ACC112 (cell line): Measurements from ENCODE around the gene SAP30BP.

Experiments used
- H2AFZ ChIP-seq: fragments of 200-600 bp; sonication (generic); one replicate; pipeline ENCODE4 v1.6.0; 2017; ENCODE audit warnings: antibody characterized with exemption, low read length; ENCODE audit not compliant: unreplicated experiment
- H3K27ac ChIP-seq: fragments of 200-600 bp; sonication (generic); 2 replicates; pipeline ENCODE4 v1.5.1; 2014; ENCODE audit warnings: low read depth, mild to moderate bottlenecking, antibody characterized with exemption, low read length, moderate library complexity
- H3K27me3 ChIP-seq: fragments of 200-600 bp; sonication (generic); 2 replicates; pipeline ENCODE4 v1.6.1; 2014; ENCODE audit warnings: mild to moderate bottlenecking, antibody characterized with exemption, low read length, moderate library complexity, mixed read lengths; ENCODE audit not compliant: insufficient read depth
- H3K36me3 ChIP-seq: fragments of 200-600 bp; sonication (generic); 2 replicates; pipeline ENCODE4 v1.6.1; 2016; ENCODE audit warnings: mild to moderate bottlenecking, antibody characterized with exemption, low read length, moderate library complexity, mixed read lengths; ENCODE audit not compliant: insufficient read depth
- H3K4me1 ChIP-seq: fragments of 200-600 bp; sonication (generic); one replicate; pipeline ENCODE4 v1.6.1; 2016; ENCODE audit warnings: low read length, mixed read lengths; ENCODE audit not compliant: insufficient read depth, unreplicated experiment, control insufficient read depth
- H3K4me3 ChIP-seq: fragments of 200-600 bp; sonication (generic); 2 replicates; pipeline ENCODE4 v1.5.1; 2014; ENCODE audit warnings: mild to moderate bottlenecking, low read depth, low read length
- H3K79me2 ChIP-seq: fragments of 200-600 bp; sonication (generic); one replicate; pipeline ENCODE4 v1.6.0; 2016; ENCODE audit warnings: low read length; ENCODE audit not compliant: control insufficient read depth, unreplicated experiment, insufficient read depth

The SAP30BP gene

GRCh38 chr17:75729351-75729750 is 62.2 kb downstream of the SAP30BP start:
- no peaks in the 10 kb centered on the region for H3K4me1 ChIP-seq
- no peak overlapping the region for H3K4me3 ChIP-seq
- no peaks in the 10 kb centered on the region for H3K36me3 ChIP-seq
- H2AFZ ChIP-seq = no peak overlapping the region
- no peaks in the 10 kb centered on the region for H3K27me3 ChIP-seq
- no peaks in the 10 kb centered on the region for H3K79me2 ChIP-seq
- H3K27ac ChIP-seq = no peak overlapping the region

- Histone ChIP-seq H3K79me2 (no peaks in the 10 kb centered on the region), H3K36me3 (no peaks in the 10 kb centered on the region), H3K27me3 (no peaks in the 10 kb centered on the region), H3K4me1 (peaks cover 4% of the 10 kb centered on the region), H3K4me3 (no peak overlapping the region), H2AFZ (no peak overlapping the region), H3K27ac (no peak overlapping the region)
Measured at GRCh38 chr17:75730065-75730464, 62.9 kb downstream of the SAP30BP start.

DNA sequence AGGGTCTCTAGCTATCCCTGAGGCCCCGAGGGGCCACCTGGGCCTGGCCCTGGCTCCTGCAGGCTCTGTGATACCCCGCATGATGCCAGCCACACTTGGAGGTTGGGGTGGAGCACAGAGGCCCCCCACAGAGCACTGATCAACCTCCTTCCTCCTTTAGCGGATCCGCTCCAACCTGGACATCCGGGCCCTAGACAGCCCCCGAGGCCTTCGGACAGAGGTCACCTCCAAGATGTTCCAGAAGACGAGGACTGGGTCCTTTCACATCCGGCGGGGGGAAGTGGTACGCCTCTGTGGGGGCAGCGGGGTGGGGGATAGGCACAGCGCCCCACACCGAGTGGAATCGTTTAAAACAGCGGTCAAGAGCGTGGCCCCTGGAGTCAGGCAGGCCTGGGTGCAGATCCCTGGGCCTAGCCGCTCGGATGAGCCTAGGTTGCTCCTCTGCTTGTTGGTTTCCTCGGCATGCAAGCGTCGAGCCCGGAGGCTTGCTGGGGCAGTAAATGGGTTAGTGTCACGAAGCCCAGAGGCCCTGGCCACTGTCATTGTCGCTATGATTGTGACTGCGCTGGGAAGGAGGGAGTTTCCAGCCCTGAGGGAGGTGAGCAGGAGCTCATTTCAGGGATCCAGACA is 64.1 kb downstream of the SAP30BP start:
- H3K27ac ChIP-seq = no peak overlapping the region
- H2AFZ ChIP-seq = no peak overlapping the region
- H3K4me1 ChIP-seq = peaks cover 4% of the 10 kb centered on the region

GRCh38 chr17:75731716-75732498 is 64.8 kb downstream of the SAP30BP start:
- H3K36me3 ChIP-seq = no peaks in the 10 kb centered on the region
- no peaks in the 10 kb centered on the region for H3K79me2 ChIP-seq
- H3K27me3 ChIP-seq = no peaks in the 10 kb centered on the region
- no peak overlapping the region for H3K27ac ChIP-seq
- H3K4me3 ChIP-seq = no peak overlapping the region
- H3K4me1 ChIP-seq = peaks cover 4% of the 10 kb centered on the region
- no peak overlapping the region for H2AFZ ChIP-seq

More for the DNA sequence above, 64.1 kb downstream of the SAP30BP start:
- Histone ChIP-seq H3K36me3 (no peaks in the 10 kb centered on the region), H3K79me2 (no peaks in the 10 kb centered on the region), H3K4me3 (no peak overlapping the region), H3K27me3 (no peaks in the 10 kb centered on the region)

DNA sequence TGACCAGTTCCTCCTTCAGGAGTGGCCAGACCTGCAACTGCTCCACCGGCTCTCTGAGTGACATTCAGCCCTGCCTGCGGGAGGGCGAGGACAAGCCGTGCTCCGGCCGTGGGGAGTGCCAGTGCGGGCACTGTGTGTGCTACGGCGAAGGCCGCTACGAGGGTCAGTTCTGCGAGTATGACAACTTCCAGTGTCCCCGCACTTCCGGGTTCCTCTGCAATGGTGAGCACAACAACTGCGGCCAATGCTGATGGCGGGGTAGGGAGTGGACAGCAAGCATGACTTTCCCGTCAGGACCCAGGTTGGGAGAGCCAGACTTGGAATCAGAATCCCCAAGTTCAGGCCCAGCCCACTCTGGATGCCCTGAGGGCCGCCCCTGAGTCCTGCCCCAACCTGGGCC is 66.3 kb downstream of the SAP30BP start:
- Histone ChIP-seq H2AFZ (no peak overlapping the region), H3K27ac (no peak overlapping the region), H3K36me3 (no peaks in the 10 kb centered on the region), H3K4me1 (peaks cover 13% of the 10 kb centered on the region), H3K79me2 (no peaks in the 10 kb centered on the region), H3K4me3 (no peak overlapping the region), H3K27me3 (no peaks in the 10 kb centered on the region)

GRCh38 chr17:75734674-75735294 is 67.6 kb downstream of the SAP30BP start:
- peak overlapping the region; percentile 91 for H2AFZ ChIP-seq
- peak overlapping the region; percentile 27; the same call in 1 of the 2 replicates for H3K4me3 ChIP-seq
- H3K36me3 ChIP-seq = no peaks in the 10 kb centered on the region
- peaks cover 14% of the 10 kb centered on the region for H3K4me1 ChIP-seq
- H3K79me2 ChIP-seq = no peaks in the 10 kb centered on the region
- H3K27ac ChIP-seq = no peak overlapping the region
- H3K27me3 ChIP-seq = no peaks in the 10 kb centered on the region

- H3K27ac ChIP-seq = no peak overlapping the region
- H3K27me3 ChIP-seq = no peaks in the 10 kb centered on the region
- no peak overlapping the region for H3K4me3 ChIP-seq
- peaks cover 14% of the 10 kb centered on the region for H3K4me1 ChIP-seq
- H3K36me3 ChIP-seq = no peaks in the 10 kb centered on the region
- no peak overlapping the region for H2AFZ ChIP-seq
- no peaks in the 10 kb centered on the region for H3K79me2 ChIP-seq
Measured at GRCh38 chr17:75736173-75736835, 69.2 kb downstream of the SAP30BP start.

GRCh38 chr17:75737133-75737962 is 70.2 kb downstream of the SAP30BP start:
- Histone ChIP-seq H3K4me1 (peaks cover 14% of the 10 kb centered on the region), H3K4me3 (no peak overlapping the region), H3K27me3 (no peaks in the 10 kb centered on the region), H2AFZ (no peak overlapping the region), H3K36me3 (no peaks in the 10 kb centered on the region), H3K79me2 (no peaks in the 10 kb centered on the region), H3K27ac (no peak overlapping the region)

DNA sequence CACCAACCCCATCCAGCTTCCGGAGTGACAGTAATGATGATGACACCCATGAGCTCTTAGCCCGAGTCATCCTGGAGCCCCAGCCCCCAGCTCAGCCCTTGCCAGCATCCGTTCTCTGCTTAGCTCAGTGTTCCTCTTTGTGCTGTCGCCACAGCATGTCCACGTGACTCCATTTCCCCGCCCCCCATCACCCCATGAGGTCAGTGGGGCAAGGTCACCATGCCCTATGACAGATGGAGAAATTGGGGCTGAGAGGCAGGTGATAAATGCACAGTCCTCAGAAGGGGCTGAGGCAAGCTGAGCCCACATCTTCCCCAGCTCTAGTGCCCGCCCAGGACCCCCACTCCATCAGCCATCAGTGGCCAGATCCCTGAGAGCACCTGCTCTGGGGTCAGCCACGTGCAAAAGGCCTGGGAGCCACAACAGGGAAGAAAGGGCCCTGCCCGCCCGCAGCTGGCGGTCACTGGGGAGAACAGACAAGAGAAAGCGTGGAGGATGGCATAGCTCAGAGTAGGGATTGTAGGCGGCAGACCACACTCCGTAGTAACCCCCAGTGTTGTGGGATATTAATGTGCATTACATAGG is 71.2 kb downstream of the SAP30BP start:
- H2AFZ ChIP-seq = no peak overlapping the region
- H3K4me3 ChIP-seq = no peak overlapping the region
- H3K27me3 ChIP-seq = no peaks in the 10 kb centered on the region
- H3K36me3 ChIP-seq = no peaks in the 10 kb centered on the region
- H3K79me2 ChIP-seq = no peaks in the 10 kb centered on the region
- H3K4me1 ChIP-seq = peaks cover 14% of the 10 kb centered on the region
- no peak overlapping the region for H3K27ac ChIP-seq

GRCh38 chr17:75739174-75739573 is 72.0 kb downstream of the SAP30BP start:
- Histone ChIP-seq H3K4me3 (no peak overlapping the region), H3K27me3 (no peaks in the 10 kb centered on the region), H2AFZ (no peak overlapping the region), H3K36me3 (no peaks in the 10 kb centered on the region), H3K27ac (no peak overlapping the region), H3K4me1 (peaks cover 14% of the 10 kb centered on the region), H3K79me2 (no peaks in the 10 kb centered on the region)
